Thyroid gland (tissue), 4 donors: Measurements from ENCODE around the gene PRPF19. TPM values are rescaled to one million over a fixed set of nuclear protein-coding genes. Genes with fewer than 3 reads are reported as not detected.

Source experiments
- DNase-seq, 2 donors: peaks; one replicate each; pipeline ENCODE4 v3.0.0-alpha.2; 2019
- H3K27ac ChIP-seq, 3 donors: fragments of 200-600 bp; sonication (generic); 1 replicate in 2 of 3; 2 replicates in 1 of 3; pipeline ENCODE4 v1.5.1; 2016 to 2019; ENCODE audit warnings: mild to moderate bottlenecking in 1 of 3, moderate library complexity in 1 of 3
- H3K27me3 ChIP-seq: fragments of 200-600 bp; sonication (generic); one replicate; pipeline ENCODE4 v1.5.1; 2019
- H3K36me3 ChIP-seq, 2 donors: fragments of 200-600 bp; sonication (generic); one replicate each; pipeline ENCODE4 v1.5.1; 2016 to 2019
- H3K4me1 ChIP-seq, 2 donors: fragments of 200-600 bp; sonication (generic); one replicate each; pipeline ENCODE4 v1.5.1; 2017 to 2019
- H3K4me3 ChIP-seq, 3 donors: fragments of 200-600 bp; sonication (generic); replicated peaks in 1 of 3; 1 replicate in 2 of 3; 2 replicates in 1 of 3; pipeline ENCODE4 v1.5.1; 2016; ENCODE audit warnings: mild to moderate bottlenecking in 1 of 3
- H3K9me3 ChIP-seq: fragments of 200-600 bp; sonication (generic); one replicate; pipeline ENCODE4 v1.5.1; 2017
- POLR2A ChIP-seq, 2 donors: fragments of 450-650 bp; IDR thresholded peaks; one replicate each; pipeline ENCODE4 v1.6.1; 2017; ENCODE audit warnings: antibody characterized with exemption in 2 of 2, mild to moderate bottlenecking in 2 of 2, moderate library complexity in 1 of 2
- WGBS, 2 donors: methylation state at CpG; one replicate each; pipeline ENCODE4 v1.1.5; 2017; 5-methylcytosine and 5-hydroxymethylcytosine counted together
- intact Hi-C: fragments of 100-400 bp; cut with DNase I; formaldehyde crosslinking; loops from one replicate; pipeline ENCODE4 v1.15.1; 2023
- total RNA-seq, 4 donors: library from RNA; depleted of rRNA; stranded (reverse); fragments of >200 nt; gene quantifications; one replicate each; pipeline ENCODE4 v1.2.3, GENCODE V29; 2016
- TF ChIP-seq, protein P1 (sequence below), 6 experiments: fragments of 200-600 bp in 3 of 6; fragments of 450-650 bp in 3 of 6; sonication (generic) in 3 of 6; IDR thresholded peaks; one replicate each; pipeline ENCODE4 v1.5.1; 2016 to 2019; ENCODE audit warnings: antibody characterized with exemption in 6 of 6, mild to moderate bottlenecking in 2 of 6, inconsistent platforms in 1 of 6, moderate library complexity in 1 of 6

The PRPF19 gene
- total RNA-seq, 4 donors from 2014 or later, result 38.0 to 94.4 (median 71.5) TPM

DNA sequence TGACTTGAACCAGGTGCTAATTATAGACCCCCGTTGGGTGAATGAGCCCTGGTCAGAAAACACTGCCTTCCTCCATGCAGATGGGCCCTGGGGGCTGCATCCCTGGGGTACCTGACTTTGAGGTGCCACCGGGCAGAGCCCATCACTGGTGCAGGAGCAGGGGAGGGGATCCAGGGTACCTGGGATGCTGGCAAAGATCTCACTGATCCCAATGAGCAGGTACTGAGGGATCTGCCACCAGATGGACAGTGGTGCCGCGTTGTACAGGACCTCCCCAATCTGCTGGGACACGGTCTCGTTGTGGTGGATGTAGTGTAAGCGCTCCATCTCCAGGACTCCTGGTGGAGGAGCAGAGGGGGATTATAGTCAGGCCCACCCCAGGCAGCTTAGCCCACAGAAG, 32.9 kb upstream of the PRPF19 start:
- Histone ChIP-seq H3K4me3 (no peak overlapping the region), H3K27ac (no peak overlapping the region), H3K36me3 (no peaks in the 10 kb centered on the region), H3K4me1 (peaks cover 0 to 22% of the 10 kb centered on the region in 2 donors), H3K9me3 (no peaks in the 10 kb centered on the region), H3K27me3 (no peaks in the 10 kb centered on the region)
- no peak for DNase-seq
- intact Hi-C loops, result no loop called here
- 83 to 88% methylated on average over 7 of the region's 7 CpGs for WGBS, 2 donors
- TF ChIP-seq, protein P1, sequence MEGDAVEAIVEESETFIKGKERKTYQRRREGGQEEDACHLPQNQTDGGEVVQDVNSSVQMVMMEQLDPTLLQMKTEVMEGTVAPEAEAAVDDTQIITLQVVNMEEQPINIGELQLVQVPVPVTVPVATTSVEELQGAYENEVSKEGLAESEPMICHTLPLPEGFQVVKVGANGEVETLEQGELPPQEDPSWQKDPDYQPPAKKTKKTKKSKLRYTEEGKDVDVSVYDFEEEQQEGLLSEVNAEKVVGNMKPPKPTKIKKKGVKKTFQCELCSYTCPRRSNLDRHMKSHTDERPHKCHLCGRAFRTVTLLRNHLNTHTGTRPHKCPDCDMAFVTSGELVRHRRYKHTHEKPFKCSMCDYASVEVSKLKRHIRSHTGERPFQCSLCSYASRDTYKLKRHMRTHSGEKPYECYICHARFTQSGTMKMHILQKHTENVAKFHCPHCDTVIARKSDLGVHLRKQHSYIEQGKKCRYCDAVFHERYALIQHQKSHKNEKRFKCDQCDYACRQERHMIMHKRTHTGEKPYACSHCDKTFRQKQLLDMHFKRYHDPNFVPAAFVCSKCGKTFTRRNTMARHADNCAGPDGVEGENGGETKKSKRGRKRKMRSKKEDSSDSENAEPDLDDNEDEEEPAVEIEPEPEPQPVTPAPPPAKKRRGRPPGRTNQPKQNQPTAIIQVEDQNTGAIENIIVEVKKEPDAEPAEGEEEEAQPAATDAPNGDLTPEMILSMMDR (IDR thresholded peaks at IDR 0.05), result no peak
- no peak for TF ChIP-seq POLR2A (IDR thresholded peaks at IDR 0.05)

DNA sequence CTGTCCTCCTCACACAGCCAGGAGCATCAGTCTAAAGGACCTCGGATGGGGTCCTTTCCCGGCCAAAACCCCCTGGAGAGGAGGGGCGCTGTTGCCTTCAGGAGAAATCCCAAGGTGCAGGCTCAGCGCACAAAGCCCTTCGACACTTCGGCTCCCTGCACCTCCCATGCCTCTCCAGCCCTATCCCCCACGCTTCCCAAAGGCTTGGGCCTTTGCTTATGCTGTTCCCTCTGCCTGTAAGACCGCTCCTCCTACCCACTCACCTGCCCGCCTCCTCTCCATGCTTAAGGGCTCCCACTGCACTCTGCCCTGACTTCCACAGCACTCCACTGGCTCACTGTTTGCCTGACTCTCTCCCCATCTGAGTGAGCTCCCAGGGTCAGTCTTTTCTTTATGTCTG, 32.1 kb upstream of the PRPF19 start:
- TF ChIP-seq, protein P1 (IDR thresholded peaks at IDR 0.05), result no peak
- no peak for TF ChIP-seq POLR2A (IDR thresholded peaks at IDR 0.05)
- H3K4me3 ChIP-seq, result no peak overlapping the region
- WGBS, 2 donors, result 82 to 85% methylated on average over 9 of the region's 9 CpGs
- H3K9me3 ChIP-seq, result no peaks in the 10 kb centered on the region
- no peak for DNase-seq
- no peak overlapping the region for H3K27ac ChIP-seq
- no peaks in the 10 kb centered on the region for H3K27me3 ChIP-seq
- H3K4me1 ChIP-seq, result peaks cover 0 to 21% of the 10 kb centered on the region in 2 donors
- intact Hi-C loops, result no loop called here
- H3K36me3 ChIP-seq, result no peaks in the 10 kb centered on the region

DNA sequence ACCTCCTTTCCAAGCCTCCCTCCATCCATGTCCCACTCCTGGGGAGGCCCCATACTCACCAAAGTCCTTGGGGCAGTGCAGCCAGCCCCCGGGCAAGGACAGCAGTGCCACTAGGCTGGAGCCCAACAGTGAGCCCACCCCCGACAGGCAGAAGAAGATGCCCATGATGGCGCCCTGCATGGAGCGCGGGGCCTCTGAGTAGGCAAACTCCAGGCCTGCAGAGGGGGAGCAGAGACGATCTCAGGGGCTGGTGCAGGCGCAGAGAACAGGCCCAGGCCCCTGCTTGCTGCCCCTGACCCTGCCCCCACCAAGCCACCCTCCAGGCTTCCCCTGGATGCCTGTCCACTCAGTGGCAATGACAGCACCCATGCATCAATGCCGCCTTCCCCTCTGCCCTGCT, 31.4 kb upstream of the PRPF19 start:
- H3K36me3 ChIP-seq, result no peaks in the 10 kb centered on the region
- no peaks in the 10 kb centered on the region for H3K27me3 ChIP-seq
- no peak for DNase-seq
- intact Hi-C loops, result no loop called here
- no peak overlapping the region for H3K4me3 ChIP-seq
- no peak overlapping the region for H3K27ac ChIP-seq
- 93 to 100% methylated on average over 3 to 4 of the region's 8 CpGs for WGBS, 2 donors
- no peaks in the 10 kb centered on the region for H3K9me3 ChIP-seq
- H3K4me1 ChIP-seq, result peaks cover 0 to 15% of the 10 kb centered on the region in 2 donors
- TF ChIP-seq, protein P1 (IDR thresholded peaks at IDR 0.05), result no peak
- TF ChIP-seq POLR2A (IDR thresholded peaks at IDR 0.05), result no peak

DNA sequence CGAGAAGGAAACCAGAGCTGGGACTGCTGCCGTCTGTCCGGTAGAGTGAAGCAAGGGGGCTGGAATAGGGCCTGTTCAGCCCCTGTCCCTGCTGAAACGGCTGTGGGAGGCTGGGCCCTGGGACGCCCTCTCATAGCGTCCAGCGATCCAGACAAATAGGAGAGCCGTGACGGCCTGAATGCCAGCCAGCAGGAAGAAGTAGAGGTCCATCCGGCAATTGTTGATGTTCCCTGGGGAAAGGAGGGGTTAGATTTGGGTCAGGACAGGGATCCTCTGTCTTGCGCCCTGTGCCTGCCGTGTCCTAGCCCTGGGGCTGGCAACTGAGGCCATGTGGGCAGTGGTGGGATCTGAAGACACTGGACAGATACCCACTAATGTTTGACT, 30.8 kb upstream of the PRPF19 start:
- Histone ChIP-seq H3K36me3 (no peaks in the 10 kb centered on the region), H3K27ac (peak overlapping the region in 2 of 3 donors; percentile 10 to 66), H3K4me1 (peaks cover 0 to 9% of the 10 kb centered on the region in 2 donors), H3K9me3 (no peaks in the 10 kb centered on the region), H3K4me3 (no peak overlapping the region), H3K27me3 (no peaks in the 10 kb centered on the region)
- DNase-seq, result peak in 1 of 2 donors; percentile 27
- no peak for TF ChIP-seq POLR2A (IDR thresholded peaks at IDR 0.05)
- TF ChIP-seq, protein P1 (IDR thresholded peaks at IDR 0.05), result no peak
- intact Hi-C loops, result no loop called here
- WGBS, 2 donors, result 44 to 49% methylated on average over 4 to 12 of the region's 12 CpGs

DNA sequence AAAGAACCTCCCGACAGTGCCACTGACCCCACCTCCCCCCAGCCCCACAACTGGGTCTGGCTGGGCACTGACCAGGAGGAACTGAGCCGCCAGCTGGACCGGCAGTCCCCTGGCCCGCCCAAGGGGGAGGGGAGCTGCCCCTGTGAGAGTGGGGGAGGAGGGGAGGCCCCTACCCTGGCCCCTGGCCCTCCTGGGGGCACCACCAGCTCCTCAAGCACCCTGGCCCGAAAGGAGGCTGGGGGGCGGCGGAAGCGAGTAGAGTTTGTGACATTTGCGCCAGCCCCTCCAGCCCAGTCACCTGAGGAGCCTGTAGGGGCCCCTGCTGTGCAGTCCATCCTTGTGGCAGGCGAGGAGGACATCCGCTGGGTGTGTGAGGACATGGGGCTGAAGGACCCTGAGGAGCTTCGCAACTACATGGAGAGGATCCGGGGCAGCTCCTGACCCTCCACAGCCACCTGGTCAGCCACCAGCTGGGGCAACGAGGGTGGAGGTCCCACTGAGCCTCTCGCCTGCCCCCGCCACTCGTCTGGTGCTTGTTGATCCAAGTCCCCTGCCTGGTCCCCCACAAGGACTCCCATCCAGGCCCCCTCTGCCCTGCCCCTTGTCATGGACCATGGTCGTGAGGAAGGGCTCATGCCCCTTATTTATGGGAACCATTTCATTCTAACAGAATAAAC, 30.2 kb upstream of the PRPF19 start:
- no peaks in the 10 kb centered on the region for H3K36me3 ChIP-seq
- peaks cover 0 to 9% of the 10 kb centered on the region in 2 donors for H3K4me1 ChIP-seq
- H3K27me3 ChIP-seq, result no peaks in the 10 kb centered on the region
- no peak overlapping the region for H3K4me3 ChIP-seq
- DNase-seq, result no peak
- WGBS, 2 donors, result 82 to 93% methylated on average over 10 to 11 of the region's 18 CpGs
- H3K9me3 ChIP-seq, result no peaks in the 10 kb centered on the region
- peak overlapping the region in 2 of 3 donors; percentile 10 to 66 for H3K27ac ChIP-seq
- intact Hi-C loops, result no loop called here
- TF ChIP-seq POLR2A (IDR thresholded peaks at IDR 0.05), result no peak
- TF ChIP-seq, protein P1 (IDR thresholded peaks at IDR 0.05), result no peak
